AG04450 (cell line): ENCODE measurements around the gene ERCC6. TPM values are rescaled to one million over a fixed set of nuclear protein-coding genes. Genes with fewer than 3 reads are reported as not detected.

Experiments
- CTCF ChIA-PET: fragments of 300-600, 350-600 bp; formaldehyde crosslinking; extraction: SDS; loops from one replicate; lab custom pipeline; 2022; ENCODE audit warnings: antibody characterized with exemption, inconsistent platforms; lab: Charles Lee
- POLR2A ChIA-PET: fragments of 350-600 bp; formaldehyde crosslinking; extraction: SDS; loops from one replicate; lab custom pipeline; 2021; ENCODE audit warnings: antibody characterized with exemption, inconsistent platforms; lab: Yijun Ruan, JAX
- DNase-seq: peaks from one replicate; pipeline ENCODE4 v3.0.0-alpha.2; 2011; ENCODE audit warnings: low read depth, low spot score
- H3K27ac ChIP-seq: one replicate; pipeline ENCODE4 v1.5.1; 2012; ENCODE audit warnings: low read depth, low read length, control low read depth
- H3K27me3 ChIP-seq: one replicate; pipeline ENCODE4 v1.6.0; 2012; ENCODE audit warnings: low read length; ENCODE audit not compliant: control insufficient read depth, insufficient read depth
- H3K4me3 ChIP-seq: 2 replicates; pipeline ENCODE4 v1.5.1; 2011; ENCODE audit warnings: mild to moderate bottlenecking, low read depth, low read length, control low read depth
- H3K9me3 ChIP-seq: 2 replicates; pipeline ENCODE4 v1.5.1; 2012; ENCODE audit warnings: low read length; ENCODE audit not compliant: control insufficient read depth, insufficient read depth
- CTCF ChIP-seq: IDR thresholded peaks from 2 replicates; pipeline ENCODE4 v1.5.1; 2011; ENCODE audit warnings: low read depth, low read length, control low read depth, inconsistent platforms
- polyA plus RNA-seq: library from polyadenylated mRNA; depleted of rRNA; stranded (reverse); fragments of >200 nt; gene quantifications from 2 replicates; pipeline ENCODE4 v1.2.3, GENCODE V29; 2011

ERCC6 gene
- polyA plus RNA-seq, 1 experiment: 9.5 TPM

DNA sequence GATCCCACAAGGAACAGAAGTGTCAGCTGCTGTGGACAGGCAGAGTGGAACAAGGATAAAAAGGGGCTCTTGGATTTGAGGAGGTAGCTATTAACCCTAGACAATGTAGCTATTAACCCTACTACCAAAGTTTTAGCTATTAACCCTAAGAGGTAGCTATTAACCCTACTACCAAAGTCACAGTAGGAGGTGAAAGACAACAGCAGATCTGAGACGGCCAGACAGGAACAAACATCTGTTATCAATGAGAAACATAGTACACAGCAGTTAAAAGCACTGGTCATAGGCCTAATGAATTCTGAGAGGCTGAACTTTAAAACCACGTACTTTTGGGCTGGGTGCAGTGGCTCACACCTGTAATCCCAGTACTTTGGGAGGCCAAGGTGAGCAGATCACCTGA is 11.9 kb downstream of the ERCC6 start:
- no peak for TF ChIP-seq CTCF
- H3K9me3 ChIP-seq: no peaks in the 10 kb centered on the region
- no peaks in the 10 kb centered on the region for H3K27me3 ChIP-seq
- POLR2A ChIA-PET: interaction anchor here (1.5 kb wide), 1 partner anchor 12 kb away, joined by 5 read pairs; the partner anchor contains the start of gene ERCC6
- no peak overlapping the region for H3K4me3 ChIP-seq
- no peak overlapping the region for H3K27ac ChIP-seq
- CTCF ChIA-PET: interaction anchor here (1.0 to 2.3 kb wide), 5 partner anchors 8 to 869 kb away, joined by 3 to 6 read pairs (median 5); no protein-coding TSS in a partner anchor
- DNase-seq: no peak

GRCh38 chr10:49526619-49527018 is 12.3 kb downstream of the ERCC6 start:
- H3K27me3 ChIP-seq: no peaks in the 10 kb centered on the region
- POLR2A ChIA-PET: interaction anchor here (1.5 kb wide), 1 partner anchor 12 kb away, joined by 5 read pairs; the partner anchor contains the start of gene ERCC6
- DNase-seq: no peak
- TF ChIP-seq CTCF: no peak
- H3K27ac ChIP-seq: no peak overlapping the region
- H3K9me3 ChIP-seq: no peaks in the 10 kb centered on the region
- H3K4me3 ChIP-seq: no peak overlapping the region
- CTCF ChIA-PET: interaction anchor here (0.6 to 2.3 kb wide), 5 partner anchors 8 to 868 kb away, joined by 3 to 6 read pairs (median 4); partner anchors contain the start of gene ERCC6

DNA sequence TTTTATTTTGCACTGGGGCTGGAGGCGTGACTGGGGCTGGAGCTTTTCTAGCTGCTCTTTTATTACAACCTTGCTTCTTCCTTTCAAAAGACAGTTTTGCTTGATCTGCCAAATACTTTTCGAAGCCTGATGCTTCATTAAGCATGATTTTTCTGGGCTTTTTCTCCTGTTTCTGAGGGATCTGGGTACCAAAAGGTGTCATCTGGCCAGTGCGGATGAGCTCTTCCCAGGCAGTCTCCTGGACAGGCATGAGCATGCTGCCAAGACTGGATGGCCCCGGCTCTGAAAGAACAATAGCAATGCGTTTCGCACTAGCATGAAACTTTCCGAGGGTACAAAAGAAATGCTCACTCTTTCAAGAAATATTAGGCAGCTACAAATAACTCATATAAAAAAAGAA is 14.4 kb downstream of the ERCC6 start:
- DNase-seq: no peak
- Histone ChIP-seq H3K27ac (no peak overlapping the region), H3K9me3 (no peaks in the 10 kb centered on the region), H3K27me3 (no peaks in the 10 kb centered on the region), H3K4me3 (no peak overlapping the region)
- no peak for TF ChIP-seq CTCF
- ChIA-PET POLR2A (no interaction called here), CTCF (interaction anchor here (1.2 to 3.8 kb wide), 4 partner anchors 12 to 868 kb away, joined by 3 to 15 read pairs (median 8); no protein-coding TSS in a partner anchor)

DNA sequence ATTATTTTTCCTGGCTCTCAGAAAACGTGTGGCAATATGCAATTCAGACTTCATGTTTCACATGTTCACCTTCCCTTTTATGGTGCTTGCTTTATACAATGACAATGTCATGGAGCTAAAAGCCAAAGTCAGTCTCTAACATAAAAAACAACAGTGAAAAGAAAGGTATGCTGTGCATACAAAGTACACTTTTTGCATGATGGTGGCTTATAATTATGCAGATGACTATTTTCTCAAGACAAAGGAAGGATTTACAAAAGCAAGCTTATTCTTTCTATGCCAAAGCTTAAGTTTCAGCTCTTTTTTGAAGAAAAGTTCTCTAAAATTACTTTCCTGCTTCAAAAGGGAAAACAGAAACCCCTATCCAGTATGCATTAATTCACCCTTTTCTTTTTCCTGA is 15.6 kb downstream of the ERCC6 start:
- ChIA-PET CTCF (interaction anchor here (1.2 to 3.8 kb wide), 6 partner anchors 11 to 867 kb away, joined by 3 to 29 read pairs (median 12); partner anchors contain the start of gene ERCC6), POLR2A (no interaction called here)
- Histone ChIP-seq H3K4me3 (no peak overlapping the region), H3K27ac (no peak overlapping the region), H3K27me3 (no peaks in the 10 kb centered on the region), H3K9me3 (no peaks in the 10 kb centered on the region)
- DNase-seq: no peak
- TF ChIP-seq CTCF: no peak

DNA sequence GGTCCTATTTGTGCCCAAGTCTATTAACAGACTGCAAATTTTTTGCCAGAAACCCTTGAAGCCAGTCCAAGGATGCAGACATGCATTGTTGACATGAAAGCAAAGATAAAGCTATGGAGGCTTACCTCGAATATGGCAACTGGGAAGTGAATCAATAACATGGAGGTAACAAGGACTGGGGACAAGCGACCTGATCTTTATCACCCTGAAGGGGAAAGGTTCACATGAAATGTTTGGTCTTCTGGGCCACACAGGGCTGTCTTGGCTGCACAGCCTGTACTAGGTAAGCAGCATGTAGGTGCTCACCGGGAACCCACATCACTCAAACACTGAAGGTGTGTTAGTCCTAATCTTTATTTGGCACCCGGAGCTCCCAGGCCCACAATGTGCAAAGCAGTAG is 17.9 kb downstream of the ERCC6 start:
- no peak for TF ChIP-seq CTCF
- H3K4me3 ChIP-seq: no peak overlapping the region
- H3K27me3 ChIP-seq: no peaks in the 10 kb centered on the region
- no peak for DNase-seq
- H3K9me3 ChIP-seq: no peaks in the 10 kb centered on the region
- no peak overlapping the region for H3K27ac ChIP-seq
- ChIA-PET POLR2A (interaction anchor here (0.6 kb wide), 1 partner anchor 19 kb away, joined by 4 read pairs; no protein-coding TSS in a partner anchor), CTCF (interaction anchor here (1.0 to 3.8 kb wide), 4 partner anchors 9 to 863 kb away, joined by 6 to 77 read pairs (median 20); no protein-coding TSS in a partner anchor)
